NT2/D1 (cell line): ENCODE measurements around the gene NYAP1.

Experiments
- SUZ12 ChIP-seq: IDR thresholded peaks from 2 replicates; pipeline ENCODE4 v1.6.1; 2011; ENCODE audit not compliant: insufficient read length, insufficient read depth; ENCODE audit errors: extremely low read depth
- YY1 ChIP-seq: IDR thresholded peaks from 2 replicates; pipeline ENCODE4 v1.6.1; 2011; ENCODE audit not compliant: insufficient read length, insufficient read depth

DNA sequence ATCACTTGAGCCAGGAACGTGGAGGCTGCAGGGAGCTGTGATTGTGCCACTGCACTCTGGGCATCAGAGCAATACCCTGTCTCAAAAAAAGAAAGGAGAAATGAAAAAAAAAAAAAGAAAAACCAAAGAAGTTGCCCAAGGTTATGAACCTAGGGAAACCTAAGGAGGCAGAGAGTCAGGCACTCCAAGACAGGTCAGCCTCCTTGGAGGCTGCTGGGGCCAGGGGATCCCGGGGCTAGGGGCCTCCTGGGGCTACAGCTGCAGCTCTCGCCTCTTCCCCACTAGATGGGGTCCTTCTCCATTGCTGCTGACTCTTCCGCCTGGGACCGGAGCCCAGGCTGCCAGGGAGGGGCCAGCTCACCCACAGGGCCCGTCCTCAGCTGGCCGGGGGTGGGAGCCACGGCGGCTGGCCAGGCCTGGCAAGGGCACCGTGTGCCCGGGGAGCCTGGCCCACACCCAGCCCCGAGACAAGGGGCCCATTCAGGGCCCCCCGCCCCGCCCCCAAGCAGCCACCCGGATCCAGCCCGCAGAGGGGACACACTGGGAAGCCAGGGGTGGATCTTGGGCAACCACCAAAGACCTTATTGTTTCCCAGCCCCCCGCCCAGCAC is 17.9 kb upstream of the NYAP1 start:
- TF ChIP-seq YY1 (no peak), SUZ12 (no peak)
